ENCODE results near the gene NFIC. TPM values are rescaled to one million over a fixed set of nuclear protein-coding genes. Genes with fewer than 3 reads are reported as not detected.
"Not testable (repeated sequence)": the region's sequence is repeated elsewhere in the genome, so short reads cannot be mapped to it uniquely, and the experiment has no call there.

NFIC gene
- total RNA-seq, 1 experiment from 2014 or later = 5.8 TPM

DNA sequence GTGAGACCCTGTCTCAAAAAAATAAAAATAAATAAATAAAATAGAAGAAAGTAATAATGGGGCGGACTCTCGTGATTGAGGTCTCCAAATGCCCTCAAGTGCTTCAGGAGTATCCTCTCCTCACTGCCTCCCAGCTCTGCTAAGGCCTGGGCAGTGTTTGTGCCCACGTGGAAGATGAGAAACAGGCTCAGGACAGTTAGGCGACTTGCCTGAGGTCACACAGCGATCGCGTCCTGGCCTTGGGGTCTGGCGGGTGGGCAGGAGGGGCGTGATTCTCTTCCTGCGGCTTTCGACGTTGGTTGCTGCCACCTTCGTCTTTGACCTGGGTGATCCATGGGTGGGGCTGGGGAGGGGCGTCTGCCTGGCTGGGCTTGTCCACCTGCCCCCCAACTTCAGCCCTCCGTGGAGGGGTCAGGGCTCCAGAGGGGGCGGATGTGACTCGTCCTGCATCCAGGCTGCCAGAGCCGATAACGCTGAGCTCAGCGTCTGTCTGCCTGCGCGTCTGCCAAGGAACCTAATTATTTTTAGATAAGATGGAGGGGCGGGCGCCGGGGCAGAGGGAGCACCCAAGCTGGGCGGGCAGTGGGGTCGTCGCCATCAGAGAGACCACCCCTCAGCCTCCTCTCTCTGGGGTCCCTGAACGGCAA is 56.9 kb downstream of the NFIC start:
- DNase-seq (ENCODE audit: low read depth, low spot score) = no peak
- in situ Hi-C loops (cut with HindIII; ENCODE audit: low pct_unique_long_range_greater_than_20kb, low sequenced_read_pairs) = no loop called here

DNA sequence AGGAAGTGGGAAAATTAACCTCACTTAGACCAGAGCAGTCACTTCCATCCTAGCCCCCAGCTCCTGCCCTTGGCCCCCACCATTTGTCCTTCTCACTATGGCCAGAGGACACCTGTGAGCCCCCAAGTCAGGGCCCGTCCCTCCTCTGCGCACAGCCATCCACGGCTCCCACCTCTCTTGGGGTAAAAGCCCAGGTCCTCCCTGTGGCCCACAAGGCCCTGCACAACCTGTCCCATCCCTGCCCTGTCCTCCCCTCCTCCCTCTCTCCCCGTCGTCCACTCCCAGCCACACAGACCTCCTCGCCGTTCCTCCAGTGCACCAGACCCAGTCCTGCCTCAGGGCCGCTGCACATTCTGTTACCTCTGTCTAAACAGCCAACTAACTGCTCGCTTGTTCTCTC is 60.0 kb downstream of the NFIC start:
- in situ Hi-C loops (cut with HindIII; ENCODE audit: low pct_unique_long_range_greater_than_20kb, low sequenced_read_pairs) = no loop called here
- DNase-seq (ENCODE audit: low read depth, low spot score) = no peak

DNA sequence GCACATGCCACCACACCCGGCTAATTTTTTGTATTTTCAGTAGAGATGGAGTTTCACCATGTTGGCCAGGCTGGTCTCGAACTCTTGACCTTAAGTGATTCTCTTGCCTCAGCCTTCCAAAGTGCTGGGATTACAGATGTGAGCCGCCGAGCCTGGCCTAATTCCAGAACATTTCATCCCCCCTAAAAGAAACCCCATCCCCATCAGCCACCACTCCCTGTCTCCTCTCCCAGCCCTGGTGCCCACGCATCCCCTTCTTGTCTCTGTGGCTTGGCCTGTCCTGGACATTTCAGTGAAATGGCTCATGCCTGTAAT is 63.9 kb downstream of the NFIC start:
- in situ Hi-C loops (cut with HindIII; ENCODE audit: low pct_unique_long_range_greater_than_20kb, low sequenced_read_pairs); DNase-seq (ENCODE audit: low read depth, low spot score): not testable (repeated sequence)

DNA sequence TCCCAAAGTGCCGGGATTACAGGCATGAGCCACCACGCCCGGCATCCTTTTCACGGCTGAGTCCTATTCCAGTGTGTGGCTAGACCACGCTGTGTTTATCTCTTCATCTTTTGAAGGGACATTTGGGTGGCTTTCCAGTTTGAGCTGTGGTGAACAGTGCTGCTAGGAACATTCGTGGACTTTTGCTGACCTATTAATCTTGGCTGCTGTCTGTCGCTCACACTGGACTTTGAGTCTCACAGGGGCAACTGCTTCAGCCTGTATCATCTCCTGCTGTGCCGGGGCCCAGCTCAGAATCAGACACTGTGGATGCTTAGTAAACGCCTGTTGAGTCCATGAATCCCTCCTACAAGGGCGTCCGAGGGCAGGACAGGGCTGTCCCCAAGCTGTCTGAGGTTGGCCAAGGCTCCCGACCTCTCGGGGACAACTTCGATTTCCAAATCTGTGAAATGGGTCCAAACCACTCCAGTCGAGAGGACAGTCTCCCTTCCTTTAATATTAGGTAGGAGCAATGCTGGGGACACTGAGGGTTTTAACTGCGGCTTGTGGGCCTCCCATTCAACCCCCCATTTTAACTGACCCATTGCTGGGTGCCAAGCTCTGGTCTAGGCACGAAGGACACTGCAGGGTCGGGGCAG is 65.5 kb downstream of the NFIC start:
- no peak for DNase-seq (ENCODE audit: low read depth, low spot score)
- in situ Hi-C loops (cut with HindIII; ENCODE audit: low pct_unique_long_range_greater_than_20kb, low sequenced_read_pairs) = no loop called here

DNA sequence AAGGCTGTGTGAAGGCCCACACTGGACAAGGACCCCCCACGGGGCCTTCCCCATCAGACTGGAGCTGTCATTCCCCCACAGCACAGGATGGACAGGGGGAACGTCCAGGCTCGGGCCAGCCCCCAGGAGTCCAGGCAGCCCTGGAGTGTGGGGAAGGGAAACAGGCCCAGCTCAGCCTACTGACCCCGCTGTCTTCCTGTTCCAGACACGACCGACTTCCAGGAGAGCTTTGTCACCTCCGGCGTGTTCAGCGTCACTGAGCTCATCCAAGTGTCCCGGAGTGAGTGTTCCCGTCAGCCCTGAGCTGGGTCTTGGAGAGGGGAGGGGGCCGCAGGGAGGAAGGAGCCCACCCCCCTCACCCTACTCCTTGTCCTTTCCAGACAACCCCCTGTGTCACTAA is 66.9 kb downstream of the NFIC start:
- DNase-seq (ENCODE audit: low read depth, low spot score) = no peak
- in situ Hi-C loops (cut with HindIII; ENCODE audit: low pct_unique_long_range_greater_than_20kb, low sequenced_read_pairs) = no loop called here

DNA sequence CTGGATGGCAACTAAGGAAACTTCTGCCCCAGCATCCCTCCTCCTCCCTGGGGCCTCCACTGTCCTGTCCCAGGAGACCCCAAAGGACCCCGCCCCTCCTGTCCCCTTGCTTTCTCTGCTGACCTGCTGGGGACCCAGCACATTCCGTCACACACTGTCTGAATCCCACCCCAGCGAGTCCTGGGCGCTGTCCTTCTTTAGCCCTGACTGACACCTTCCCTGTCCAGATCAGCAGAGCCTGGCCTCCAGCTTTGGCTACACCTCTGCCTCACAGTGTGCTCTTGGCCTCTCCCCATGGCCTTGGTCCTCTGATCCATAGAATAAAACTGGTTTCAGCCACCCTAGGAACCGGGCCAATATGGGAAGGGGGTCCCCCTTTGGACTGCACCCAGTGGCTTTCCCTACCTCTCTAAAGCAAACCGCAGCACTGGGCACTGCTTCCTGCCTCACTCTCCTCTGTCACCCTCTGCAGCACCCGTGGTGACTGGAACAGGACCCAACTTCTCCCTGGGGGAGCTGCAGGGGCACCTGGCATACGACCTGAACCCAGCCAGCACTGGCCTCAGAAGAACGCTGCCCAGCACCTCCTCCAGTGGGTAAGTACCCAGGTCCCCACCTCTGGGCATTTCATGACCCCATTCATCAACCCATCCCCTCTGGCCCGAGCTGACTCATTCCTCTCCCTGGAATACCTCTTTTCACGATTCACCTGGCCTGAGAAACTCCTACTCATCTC is 67.6 kb downstream of the NFIC start:
- in situ Hi-C loops (cut with HindIII; ENCODE audit: low pct_unique_long_range_greater_than_20kb, low sequenced_read_pairs) = no loop called here

DNA sequence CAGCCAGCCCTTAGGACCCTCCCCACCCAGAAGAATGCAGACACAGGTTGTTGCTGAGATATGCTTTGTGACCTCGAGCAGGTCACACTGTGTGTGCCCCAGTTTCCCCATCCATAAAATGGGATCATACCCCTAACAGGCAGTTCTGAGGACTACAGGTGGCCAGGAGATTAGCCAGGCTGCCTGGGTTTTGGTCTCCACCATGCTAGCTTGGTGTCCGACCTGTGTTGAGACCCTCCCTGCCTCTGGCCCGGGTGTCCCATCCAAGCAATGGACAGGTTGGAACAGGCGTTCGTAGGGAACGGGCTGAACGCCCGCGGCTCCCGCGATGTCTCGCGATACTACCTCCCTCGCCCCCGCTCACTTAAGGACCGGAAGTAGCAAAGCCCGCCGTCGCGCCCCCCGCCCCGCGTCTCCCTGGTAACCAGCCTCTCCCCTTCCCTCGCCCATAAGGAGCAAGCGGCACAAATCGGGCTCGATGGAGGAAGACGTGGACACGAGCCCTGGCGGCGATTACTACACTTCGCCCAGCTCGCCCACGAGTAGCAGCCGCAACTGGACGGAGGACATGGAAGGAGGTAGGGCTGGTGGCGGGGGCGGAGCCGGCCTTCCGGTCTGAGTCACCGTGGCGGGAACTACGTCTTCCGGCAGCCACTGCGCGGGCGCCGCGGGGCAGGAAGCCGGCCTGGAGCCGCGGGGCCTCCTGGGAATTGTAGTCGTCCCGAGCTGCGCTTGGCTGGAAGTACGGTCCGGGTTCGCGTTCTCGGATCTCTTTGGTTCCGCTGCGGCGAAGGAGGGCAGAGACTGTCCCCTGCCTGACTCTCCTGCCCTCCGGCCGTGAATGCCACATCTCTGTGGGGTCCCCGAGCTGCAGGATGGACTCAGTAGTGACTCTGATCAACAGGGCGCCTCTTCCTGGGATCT is 68.5 kb downstream of the NFIC start:
- in situ Hi-C loops (cut with HindIII; ENCODE audit: low pct_unique_long_range_greater_than_20kb, low sequenced_read_pairs) = no loop called here
- DNase-seq (ENCODE audit: low read depth, low spot score) = peak; percentile 93

More for the DNA sequence above, 67.6 kb downstream of the NFIC start:
- DNase-seq (ENCODE audit: low read depth, low spot score) = no peak

DNA sequence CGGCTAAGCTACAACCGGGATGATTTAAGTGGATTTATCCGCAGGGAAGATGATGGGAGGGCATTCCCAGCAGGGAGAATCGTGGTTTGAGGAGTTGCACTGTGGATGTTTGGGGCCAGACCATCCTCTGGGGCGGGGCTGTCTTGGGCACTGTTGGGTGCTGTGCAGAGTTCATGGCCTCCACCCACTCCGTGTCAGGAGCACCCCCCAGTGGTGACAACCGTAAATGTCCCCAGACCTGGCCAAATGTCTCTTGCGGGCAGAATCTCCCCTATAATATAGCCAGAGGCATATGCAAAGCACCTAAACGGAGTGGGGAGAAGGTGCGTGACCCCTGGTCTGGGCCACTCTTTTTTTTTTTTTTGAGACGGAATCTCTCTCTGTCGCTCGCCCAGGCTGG is 73.7 kb downstream of the NFIC start:
- DNase-seq (ENCODE audit: low read depth, low spot score) = peak; percentile 69
- in situ Hi-C loops (cut with HindIII; ENCODE audit: low pct_unique_long_range_greater_than_20kb, low sequenced_read_pairs) = no loop called here

DNA sequence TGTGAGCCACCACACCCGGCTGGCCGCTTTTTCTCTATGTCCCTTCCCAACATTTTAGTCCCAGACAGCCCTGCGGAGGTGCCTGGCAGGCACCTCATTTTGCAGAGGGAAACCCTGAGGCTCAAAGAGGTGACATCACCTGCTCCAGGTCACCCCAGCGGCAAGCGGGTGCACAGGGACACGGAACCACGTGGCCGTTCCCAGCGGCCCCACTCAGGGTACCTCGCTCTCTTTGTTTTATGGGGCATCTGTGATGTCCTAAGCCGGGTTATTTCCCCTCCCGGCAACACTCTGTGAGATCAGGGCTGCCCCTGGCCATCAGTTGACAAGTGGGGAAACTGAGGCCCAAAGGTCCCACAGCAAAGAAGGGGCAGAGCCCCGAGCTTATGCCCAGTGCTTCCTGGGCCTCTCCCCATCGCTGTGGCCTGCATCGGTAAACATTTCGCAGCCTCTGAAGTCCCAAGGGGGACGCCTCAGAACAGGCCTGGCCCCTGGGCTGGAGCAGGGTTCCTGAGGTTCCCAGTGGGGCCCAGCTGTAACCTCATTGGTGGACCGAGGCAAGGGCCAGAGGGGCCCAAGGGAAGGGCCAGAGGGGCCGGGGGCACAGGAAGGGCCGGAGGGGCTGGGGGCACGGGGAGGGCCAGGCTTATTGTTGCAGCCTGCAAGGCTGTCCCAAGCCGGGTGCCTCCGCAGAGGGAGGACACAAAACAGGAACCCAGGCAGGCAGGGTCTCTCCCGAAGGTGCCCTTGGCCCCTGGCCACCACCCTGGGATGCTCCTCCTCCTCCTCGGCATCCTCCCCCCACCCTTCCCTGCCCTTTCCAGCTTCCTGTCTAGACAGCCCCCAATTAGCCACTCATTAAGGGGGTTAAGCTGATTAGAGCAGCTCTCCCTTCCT is 75.0 kb downstream of the NFIC start:
- DNase-seq (ENCODE audit: low read depth, low spot score) = no peak
- in situ Hi-C loops (cut with HindIII; ENCODE audit: low pct_unique_long_range_greater_than_20kb, low sequenced_read_pairs) = no loop called here

DNA sequence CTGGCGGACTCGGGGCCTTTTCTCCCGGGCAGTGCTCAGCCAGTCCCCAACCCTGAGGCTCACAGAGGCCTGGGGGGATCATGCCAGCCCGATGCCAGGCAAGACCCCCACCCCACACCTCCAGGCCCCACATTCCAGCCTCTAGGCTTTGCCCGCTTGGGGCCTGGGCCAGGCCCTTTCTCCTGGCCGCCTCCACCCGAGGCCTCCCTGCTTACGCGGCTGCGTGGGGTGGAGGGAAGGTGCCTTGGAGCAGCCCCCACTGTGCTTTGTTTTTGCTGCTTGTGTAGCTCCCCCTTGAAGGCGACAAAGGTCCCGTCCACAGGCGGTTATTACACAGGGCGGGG is 75.6 kb downstream of the NFIC start:
- in situ Hi-C loops (cut with HindIII; ENCODE audit: low pct_unique_long_range_greater_than_20kb, low sequenced_read_pairs) = no loop called here
- DNase-seq (ENCODE audit: low read depth, low spot score) = no peak

DNA sequence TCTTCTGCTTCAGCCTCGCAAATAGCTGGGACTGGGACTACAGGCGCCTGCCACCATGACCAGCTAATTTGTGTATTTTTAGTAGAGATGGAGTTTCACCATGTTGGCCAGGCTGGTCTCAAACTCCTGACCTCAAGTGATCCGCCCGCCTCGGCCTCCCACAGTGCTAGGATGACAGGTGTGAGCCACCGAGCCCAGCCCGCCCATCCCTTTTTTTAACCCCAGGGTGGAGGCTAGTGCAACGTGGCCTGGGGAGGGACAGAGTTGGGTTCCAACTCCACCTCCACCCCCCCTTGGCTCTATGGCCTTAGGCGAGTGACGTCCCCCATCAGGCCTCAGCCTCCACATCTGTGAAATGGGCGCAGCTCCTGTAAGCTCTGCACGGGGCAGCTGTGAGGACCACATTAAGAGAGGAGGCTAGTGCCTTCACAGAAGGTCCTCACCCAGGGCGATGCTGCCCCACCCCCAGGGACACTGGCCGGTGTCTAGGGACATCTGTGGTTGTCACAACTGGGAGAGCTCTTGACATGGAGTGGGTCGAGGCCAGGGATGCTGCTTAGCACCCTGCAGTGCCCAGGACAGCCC is 76.2 kb downstream of the NFIC start:
- no peak for DNase-seq (ENCODE audit: low read depth, low spot score)
- in situ Hi-C loops (cut with HindIII; ENCODE audit: low pct_unique_long_range_greater_than_20kb, low sequenced_read_pairs) = no loop called here

DNA sequence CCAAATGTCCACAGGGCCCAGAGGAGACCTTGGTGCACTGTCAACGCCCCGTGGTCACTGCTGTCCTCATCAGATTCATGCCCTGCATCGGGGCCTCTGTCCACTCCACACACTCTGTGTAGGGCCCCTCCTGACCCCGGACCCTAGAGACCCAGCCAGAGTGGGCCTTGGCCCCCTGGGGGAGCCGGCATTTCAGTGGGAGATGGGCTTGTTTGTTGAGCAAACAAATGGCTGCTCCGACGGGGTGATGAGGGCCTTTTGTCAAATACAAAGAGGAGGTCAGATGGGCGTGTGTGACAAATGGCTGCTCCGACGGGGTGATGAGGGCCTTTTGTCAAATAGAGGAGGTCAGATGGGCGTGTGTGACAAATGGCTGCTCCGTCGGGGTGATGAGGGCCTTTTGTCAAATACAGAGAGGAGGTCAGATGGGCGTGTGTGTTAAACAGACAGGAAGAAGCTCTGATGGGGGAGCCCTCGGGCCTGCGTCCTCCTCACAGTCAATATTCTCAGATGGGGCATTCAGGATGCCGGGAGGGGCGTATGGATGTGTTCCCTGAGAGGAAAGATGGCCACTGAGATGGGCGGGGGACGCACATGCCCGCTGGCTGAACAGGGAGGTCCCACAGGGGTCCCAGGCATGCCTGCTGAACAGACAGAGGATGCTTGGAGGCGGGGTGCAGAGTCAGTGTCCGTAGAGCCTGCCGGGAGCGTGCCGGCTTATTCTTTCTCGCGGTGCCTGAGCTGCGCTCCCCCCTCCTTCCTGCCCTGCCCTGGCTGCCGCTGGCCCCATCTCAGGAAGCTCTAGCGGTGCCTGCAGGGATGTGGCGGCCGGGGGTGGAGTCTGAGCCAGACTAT is 77.7 kb downstream of the NFIC start:
- in situ Hi-C loops (cut with HindIII; ENCODE audit: low pct_unique_long_range_greater_than_20kb, low sequenced_read_pairs) = no loop called here
- DNase-seq (ENCODE audit: low read depth, low spot score) = no peak

DNA sequence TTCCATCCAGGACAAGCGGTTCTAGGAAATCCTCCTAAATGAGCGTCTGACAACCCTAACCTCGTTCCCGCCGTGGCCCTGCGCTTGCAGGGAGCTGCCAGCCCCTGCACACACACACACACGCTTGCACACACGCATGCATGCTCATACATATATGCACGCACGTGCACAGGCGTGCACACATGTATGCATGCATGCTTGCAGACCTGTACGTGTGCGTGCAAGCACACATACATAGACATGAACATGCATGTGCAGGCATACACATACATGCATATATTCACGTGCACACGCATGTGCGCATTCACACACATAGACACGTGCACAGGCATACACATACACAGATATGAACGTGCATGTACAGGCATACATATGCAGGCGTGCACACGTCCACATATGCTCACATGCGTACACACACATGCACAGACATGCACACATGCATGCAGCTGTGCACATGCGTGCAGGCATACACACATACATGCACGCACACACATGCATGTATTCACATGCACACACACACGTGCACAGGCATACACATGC is 78.4 kb downstream of the NFIC start:
- no peak for DNase-seq (ENCODE audit: low read depth, low spot score)
- in situ Hi-C loops (cut with HindIII; ENCODE audit: low pct_unique_long_range_greater_than_20kb, low sequenced_read_pairs) = no loop called here

DNA sequence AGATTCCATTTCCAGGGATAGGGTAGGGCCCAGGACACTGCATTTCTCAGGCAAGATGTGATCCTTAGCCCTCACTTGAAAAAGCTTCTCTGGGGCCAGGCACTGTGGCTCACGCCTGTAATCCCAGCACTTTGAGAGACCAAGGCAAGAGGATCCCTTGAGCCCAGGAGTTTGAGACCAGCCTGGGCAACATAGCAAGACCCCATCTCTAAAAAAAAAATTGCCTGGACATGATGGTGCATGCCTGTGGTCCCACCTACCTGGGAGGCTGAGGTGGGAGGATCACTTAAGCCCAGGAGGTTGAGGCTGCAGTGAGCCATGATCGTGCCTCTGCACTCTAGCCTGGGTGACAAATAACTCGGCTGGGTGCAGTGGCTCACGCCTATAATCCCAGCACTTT is 80.3 kb downstream of the NFIC start:
- in situ Hi-C loops (cut with HindIII; ENCODE audit: low pct_unique_long_range_greater_than_20kb, low sequenced_read_pairs) = not testable (repeated sequence)

DNA sequence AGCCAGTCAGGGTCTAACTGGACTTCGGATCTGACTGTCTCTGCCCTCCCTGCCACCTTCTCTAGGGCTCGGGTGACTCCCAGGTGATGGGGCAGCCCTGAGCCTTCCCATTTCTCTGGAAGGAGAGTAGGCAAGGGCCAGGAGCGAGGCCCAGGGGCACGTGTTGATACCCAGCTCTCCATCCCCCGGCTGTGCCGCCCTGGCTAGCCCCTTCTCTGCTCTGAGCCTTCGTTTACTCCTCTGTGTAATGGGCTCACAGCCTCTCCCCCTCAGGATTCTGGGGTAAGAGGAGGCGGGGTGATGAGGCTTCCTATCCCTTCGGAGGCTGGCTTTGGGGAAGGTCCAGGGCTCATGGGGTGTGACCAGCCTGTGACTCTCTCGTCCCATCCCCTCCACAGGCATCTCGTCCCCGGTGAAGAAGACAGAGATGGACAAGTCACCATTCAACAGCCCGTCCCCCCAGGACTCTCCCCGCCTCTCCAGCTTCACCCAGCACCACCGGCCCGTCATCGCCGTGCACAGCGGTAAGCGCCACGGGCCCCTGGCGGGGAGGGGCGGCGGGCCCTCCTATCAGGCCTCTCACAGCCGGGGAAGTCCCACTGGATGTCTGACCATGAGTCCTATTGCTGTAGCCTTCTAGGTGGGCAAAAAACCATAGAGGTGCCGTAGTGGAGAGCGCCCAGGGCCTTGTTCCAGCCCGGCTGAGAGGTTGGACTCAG is 82.4 kb downstream of the NFIC start:
- DNase-seq (ENCODE audit: low read depth, low spot score) = no peak
- in situ Hi-C loops (cut with HindIII; ENCODE audit: low pct_unique_long_range_greater_than_20kb, low sequenced_read_pairs) = no loop called here

More for the DNA sequence above, 80.3 kb downstream of the NFIC start:
- DNase-seq (ENCODE audit: low read depth, low spot score) = not testable (repeated sequence)

All from SK-MEL-5 (cell line).